Kidney capillary endothelial cell (primary cell): ENCODE data around the gene PLVAP.

Experiments
- DNase-seq: peaks from one replicate; pipeline ENCODE4 v3.0.0-alpha.2; 2018; ENCODE audit warnings: low spot score

Gene PLVAP

DNA sequence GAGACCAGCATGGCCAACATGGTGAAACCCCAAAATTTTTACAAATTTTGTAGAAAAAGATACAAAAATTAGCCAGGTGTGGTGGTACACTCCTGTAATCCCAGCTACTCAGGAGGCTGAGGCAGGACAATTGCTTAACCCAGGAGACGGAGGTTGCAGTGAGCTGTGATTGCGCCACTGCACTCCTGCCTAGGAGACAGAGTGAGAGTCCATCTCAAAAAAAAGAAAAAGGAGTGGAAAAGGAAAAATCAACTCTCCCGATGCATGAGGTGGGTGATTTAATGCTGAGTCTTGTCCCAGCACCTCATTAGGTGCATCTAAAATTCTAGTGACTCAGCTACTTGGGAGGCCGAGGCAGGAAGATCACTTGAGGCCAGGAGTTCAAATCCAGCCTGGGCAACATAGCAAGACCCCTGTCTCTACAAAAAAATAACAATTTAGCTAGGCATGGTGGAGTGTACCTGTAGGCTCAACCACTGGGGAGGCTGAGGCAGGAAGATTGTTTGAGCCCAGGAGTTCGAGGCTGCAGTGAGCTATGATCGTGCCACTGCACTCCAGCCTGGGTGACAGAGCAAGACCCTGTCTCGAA lies 20.0 kb downstream of the PLVAP start:
- no peak for DNase-seq

DNA sequence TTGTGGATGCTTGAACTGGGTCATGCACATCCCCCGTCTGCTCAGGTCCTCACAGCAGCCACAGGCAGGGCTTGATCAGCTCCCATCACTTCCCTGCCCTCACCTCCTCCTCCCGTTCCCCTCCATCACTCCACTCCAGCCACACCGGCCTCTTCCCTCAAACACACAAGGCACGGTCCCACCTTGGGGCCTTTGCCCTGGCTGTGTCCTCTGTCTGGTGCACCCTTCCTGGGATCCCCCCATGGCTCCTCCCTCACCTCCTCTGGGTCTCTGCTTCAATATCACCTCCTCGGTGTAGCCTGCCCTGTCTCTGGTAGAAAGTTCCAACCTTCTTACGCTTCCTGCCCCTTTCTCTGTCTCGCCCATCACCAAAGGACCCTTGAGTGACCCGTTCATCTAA lies 23.8 kb downstream of the PLVAP start:
- no peak for DNase-seq

- DNase-seq, result peak; percentile 76
These were observed 24.4 kb downstream of the PLVAP start for GRCh38 chr19:17352608-17353280.

GRCh38 chr19:17351815-17352435 lies 25.2 kb downstream of the PLVAP start:
- DNase-seq, result no peak

- peak; percentile 98 for DNase-seq
These were observed 28.4 kb downstream of the PLVAP start for GRCh38 chr19:17348700-17349099.

- DNase-seq, result no peak
These were observed 29.3 kb downstream of the PLVAP start for GRCh38 chr19:17347877-17348276.

DNA sequence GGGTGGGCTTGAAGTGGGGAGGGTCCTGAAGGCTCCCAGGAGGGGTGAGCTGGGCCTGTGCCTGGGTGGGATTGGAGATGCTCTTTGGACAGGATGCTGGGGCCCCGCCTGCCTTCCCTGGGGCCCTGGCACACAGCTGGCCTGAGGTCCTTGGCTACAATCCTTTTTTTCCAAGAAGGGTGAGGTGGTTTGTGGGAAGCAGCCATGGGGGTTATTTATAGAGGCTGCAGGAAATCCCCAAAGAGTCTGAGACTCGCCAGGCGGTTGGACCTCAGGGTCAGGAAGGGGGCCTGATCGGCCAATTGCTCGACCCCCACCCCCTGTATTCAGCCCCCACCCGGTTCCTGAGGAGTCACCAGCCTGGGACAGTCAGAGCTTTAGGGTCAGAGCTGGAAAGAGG lies 29.8 kb downstream of the PLVAP start:
- peak; percentile 78 for DNase-seq

DNA sequence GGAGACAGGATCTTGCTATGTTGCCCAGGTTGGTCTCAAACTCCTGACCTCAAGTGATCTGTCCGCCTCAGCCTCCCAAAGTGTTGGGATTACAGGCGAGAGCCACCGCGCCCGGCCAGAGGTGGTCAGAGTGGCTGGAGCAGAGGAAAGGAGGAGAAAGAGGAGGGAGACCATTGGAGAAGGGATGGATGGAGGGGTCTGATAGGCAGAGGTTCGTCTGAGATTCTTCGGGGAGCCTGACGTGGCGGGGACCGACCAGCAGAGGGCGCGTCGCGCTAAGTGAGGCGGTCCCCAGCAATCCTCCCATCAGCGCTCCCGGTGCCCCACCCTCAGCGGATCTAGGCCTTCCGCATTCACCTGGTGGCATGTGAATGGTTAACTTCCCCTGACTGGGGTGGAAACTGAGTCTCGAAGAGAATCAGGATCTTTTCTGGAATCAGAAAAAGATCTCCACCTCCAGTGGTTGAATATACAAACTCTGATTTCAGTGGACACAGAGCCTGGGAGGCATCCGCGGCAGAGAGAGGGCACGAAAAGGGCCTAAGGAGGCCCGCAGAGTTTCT lies 31.0 kb downstream of the PLVAP start:
- peak; percentile 71 for DNase-seq

- DNase-seq, result no peak
These were observed 35.3 kb downstream of the PLVAP start for GRCh38 chr19:17341845-17342244.

GRCh38 chr19:17341386-17341785 lies 35.8 kb downstream of the PLVAP start:
- no peak for DNase-seq

GRCh38 chr19:17340871-17341357 lies 36.2 kb downstream of the PLVAP start:
- DNase-seq, result no peak

DNA sequence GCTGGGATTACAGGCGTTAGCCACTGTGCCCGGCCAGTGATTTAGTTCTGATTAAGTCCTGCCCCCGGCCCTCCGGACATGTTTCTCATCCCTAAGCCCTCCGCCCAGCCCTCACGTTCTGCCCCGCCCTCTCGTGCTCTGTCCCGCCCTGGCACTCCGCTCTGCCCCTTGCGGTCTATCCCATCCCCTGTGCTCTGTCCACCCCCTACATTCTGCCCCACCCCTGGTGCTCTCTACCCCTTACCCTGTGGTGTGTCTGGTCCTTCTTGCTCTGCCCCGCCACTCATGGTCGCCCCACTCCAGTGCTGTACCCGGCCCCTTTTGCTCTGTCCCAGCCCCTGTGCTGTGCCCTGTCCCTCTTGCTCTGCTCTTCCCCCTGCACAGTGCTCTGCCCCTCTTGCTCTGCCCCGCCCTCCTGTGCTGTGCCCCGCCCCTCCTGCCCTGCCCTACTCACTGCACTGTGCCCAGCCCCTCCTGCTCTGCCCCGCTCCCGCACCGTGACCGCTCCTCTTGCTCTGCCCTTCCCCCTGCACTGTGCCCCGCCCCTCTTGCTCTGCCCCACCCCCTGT lies 36.8 kb downstream of the PLVAP start:
- no peak for DNase-seq

DNA sequence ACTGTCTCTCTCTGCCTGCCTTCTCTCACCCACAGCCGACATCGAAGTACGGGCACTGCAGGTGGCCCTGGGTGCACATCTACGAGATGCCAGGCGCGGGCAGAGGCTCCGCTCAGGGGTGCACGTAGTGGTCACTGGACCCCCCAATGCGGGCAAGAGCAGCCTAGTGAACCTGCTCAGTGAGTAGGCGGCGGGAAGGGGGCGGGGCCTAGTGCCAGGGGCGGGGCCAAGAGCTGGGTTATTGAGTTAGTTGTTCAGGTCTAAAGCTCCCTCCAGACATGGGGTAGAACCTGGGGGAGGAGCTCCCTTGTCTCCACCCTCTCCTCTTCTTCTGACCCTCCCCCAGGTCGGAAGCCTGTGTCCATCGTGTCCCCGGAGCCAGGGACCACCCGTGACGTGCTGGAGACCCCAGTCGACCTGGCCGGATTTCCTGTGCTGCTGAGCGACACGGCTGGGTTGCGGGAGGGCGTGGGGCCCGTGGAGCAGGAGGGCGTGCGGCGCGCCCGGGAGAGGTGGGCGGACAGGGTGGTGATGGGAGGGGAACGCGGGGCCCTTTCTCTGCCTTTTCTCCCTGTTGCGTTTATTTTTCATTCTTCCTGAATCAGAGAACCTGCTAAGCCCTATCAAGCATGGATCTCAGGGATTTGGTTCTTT lies 37.9 kb downstream of the PLVAP start:
- DNase-seq, result no peak

- DNase-seq, result no peak
These were observed 38.6 kb downstream of the PLVAP start for GRCh38 chr19:17338433-17339078.

- DNase-seq, result no peak
These were observed 39.3 kb downstream of the PLVAP start for GRCh38 chr19:17337675-17338432.

GRCh38 chr19:17336872-17337674 lies 40.1 kb downstream of the PLVAP start, which contains the start of gene GTPBP3:
GTPBP3 (plus strand) TSS chr19:17337553; CDS start chr19:17337612, 59 bp downstream.
- peak; percentile 99 for DNase-seq

DNA sequence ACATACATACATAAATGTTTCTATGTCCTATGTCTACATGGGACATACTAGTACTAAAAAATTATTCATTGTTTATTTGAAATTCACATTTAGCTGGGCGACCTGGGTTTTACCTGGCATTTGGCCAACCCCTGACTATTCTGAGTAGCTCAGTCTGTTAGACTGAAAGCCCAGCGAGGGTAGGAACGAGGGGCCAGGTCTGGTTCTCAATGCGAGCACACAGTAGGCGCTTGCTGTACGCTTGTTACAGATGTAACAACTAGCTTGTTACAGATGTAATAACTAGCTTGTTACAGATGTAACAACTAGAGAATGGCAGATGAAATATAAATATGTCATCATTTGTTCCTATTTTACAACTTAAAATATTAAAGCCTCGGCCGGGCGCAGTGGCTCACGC lies 41.6 kb downstream of the PLVAP start:
- DNase-seq, result no peak

GRCh38 chr19:17334414-17335409 lies 42.4 kb downstream of the PLVAP start, which contains the start of gene ANO8:
ANO8 (minus strand) TSS chr19:17334855; CDS start chr19:17334670, 185 bp downstream.
- DNase-seq, result peak; percentile 96
